ENCODE data around the gene ADAMTS16.

The ADAMTS16 gene

DNA sequence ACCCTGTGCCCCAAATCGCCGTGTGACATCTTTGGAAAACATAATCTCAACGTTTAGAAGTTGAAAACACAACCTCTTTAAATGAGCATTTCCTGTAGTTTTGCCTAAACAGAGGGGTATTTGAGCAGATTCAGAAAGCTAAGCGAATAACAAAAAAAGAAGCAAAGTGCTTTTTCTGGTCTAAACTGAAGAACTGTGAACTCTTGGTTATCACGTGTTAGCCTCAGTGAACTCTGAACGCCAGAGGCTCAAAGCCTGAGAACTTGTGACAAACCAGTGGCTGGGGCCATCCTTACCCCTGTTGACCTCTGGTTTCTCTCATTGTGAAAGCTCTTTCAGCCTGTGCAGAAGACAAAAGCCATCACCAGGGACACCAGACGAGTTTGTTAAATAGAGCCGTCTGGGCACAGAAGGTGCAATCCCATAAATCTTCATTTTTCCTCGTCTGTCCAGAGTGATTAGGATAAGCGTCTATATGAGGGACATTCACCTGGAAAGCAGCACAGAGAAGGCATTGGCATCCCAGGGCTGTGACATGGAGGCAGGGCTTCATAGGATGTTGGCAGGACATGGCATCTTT lies 220.9 kb downstream of the ADAMTS16 start:
- Mint-ChIP-seq H3K27me3 (no peaks in the 10 kb centered on the region), H3K36me3 (no peaks in the 10 kb centered on the region), H3K9me3 (no peaks in the 10 kb centered on the region), H3K27ac (no peak overlapping the region), H3K4me3 (no peak overlapping the region), H3K4me1 (no peaks in the 10 kb centered on the region)
- DNase-seq, result no peak
- no peak for ATAC-seq (replicated peaks)

DNA sequence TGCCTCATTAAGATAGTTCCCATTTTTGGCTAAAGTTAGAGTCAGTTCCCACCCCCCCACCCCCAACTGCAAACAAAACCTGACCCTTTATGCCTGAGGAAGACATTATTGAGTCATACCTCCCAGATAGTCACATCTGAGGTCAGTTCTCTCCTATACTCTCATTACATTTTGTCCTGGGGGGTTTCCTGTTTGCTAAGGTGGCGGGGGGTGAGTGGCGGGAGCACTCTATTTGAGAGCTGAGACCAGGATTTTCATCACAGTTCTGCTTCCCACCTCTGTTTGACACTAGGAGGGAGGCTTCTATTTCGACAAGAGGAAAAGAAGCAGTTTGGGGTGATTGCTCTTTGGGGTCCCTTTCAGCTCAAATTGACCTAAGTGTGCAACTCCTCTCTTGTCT lies 222.9 kb downstream of the ADAMTS16 start:
- Mint-ChIP-seq H3K4me1 (no peaks in the 10 kb centered on the region), H3K27me3 (no peaks in the 10 kb centered on the region), H3K9me3 (no peaks in the 10 kb centered on the region), H3K4me3 (no peak overlapping the region), H3K36me3 (no peaks in the 10 kb centered on the region), H3K27ac (no peak overlapping the region)
- ATAC-seq (replicated peaks) (no peak), DNase-seq (no peak)

DNA sequence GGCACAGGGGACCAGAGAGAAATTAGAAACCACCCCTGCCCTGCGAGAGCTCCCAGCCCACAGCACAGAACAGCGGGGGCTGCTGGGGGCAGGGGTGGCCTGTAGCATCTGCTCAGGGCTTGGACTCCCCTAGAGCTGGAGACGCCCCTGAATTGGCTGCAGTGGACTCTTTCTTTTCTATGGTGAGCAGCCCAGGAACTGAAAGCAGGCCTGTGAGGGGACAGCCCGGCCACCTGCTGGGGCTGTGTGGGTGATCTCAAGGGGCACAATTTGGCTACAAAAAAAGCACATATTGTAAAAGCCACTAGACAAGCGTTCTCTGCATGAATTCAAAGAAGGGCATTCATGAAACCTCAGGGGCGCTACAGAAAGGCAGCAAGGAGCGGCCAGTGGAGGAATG lies 224.8 kb downstream of the ADAMTS16 start:
- DNase-seq, result no peak
- H3K4me3 Mint-ChIP-seq, result no peak overlapping the region
- no peaks in the 10 kb centered on the region for H3K36me3 Mint-ChIP-seq
- H3K9me3 Mint-ChIP-seq, result no peaks in the 10 kb centered on the region
- ATAC-seq (replicated peaks), result peak in 1 of 2 donors; percentile 21
- H3K27me3 Mint-ChIP-seq, result no peaks in the 10 kb centered on the region
- no peaks in the 10 kb centered on the region for H3K4me1 Mint-ChIP-seq
- H3K27ac Mint-ChIP-seq, result no peak overlapping the region

DNA sequence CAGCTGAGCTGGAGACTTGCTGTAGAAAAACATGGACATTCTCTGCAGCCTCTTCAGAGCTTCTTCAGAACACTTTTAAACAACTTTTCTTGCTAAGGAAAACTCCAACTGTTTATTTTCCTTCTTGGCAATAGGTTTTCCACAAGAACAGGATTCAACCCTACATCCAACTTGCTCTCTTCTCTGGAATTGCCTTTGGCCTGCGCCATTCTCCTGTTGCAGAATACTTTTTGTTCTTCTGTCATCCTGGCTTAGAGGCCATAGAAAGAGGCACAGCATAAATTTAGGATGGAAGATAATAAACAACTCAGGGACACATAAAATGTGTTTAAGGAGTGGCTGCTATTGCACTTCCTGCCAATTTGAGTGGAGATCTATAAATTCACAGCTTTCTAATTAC lies 227.6 kb downstream of the ADAMTS16 start:
- DNase-seq (no peak), ATAC-seq (replicated peaks) (no peak)
- Mint-ChIP-seq H3K27me3 (no peaks in the 10 kb centered on the region), H3K4me1 (no peaks in the 10 kb centered on the region), H3K27ac (no peak overlapping the region), H3K36me3 (peaks cover 0 to 1% of the 10 kb centered on the region in 2 donors), H3K4me3 (no peak overlapping the region), H3K9me3 (no peaks in the 10 kb centered on the region)

GRCh38 chr5:5369051-5369605 lies 229.0 kb downstream of the ADAMTS16 start:
- no peak overlapping the region for H3K27ac Mint-ChIP-seq
- H3K4me3 Mint-ChIP-seq, result no peak overlapping the region
- peaks cover 0 to 2% of the 10 kb centered on the region in 2 donors for H3K36me3 Mint-ChIP-seq
- no peaks in the 10 kb centered on the region for H3K4me1 Mint-ChIP-seq
- H3K27me3 Mint-ChIP-seq, result no peaks in the 10 kb centered on the region
- no peaks in the 10 kb centered on the region for H3K9me3 Mint-ChIP-seq
- ATAC-seq (replicated peaks) (no peak), DNase-seq (no peak)

Data from stimulated activated naive B cell treated with anti-CD40 and anti-IgM and Interleukin-4, amounts not matched to agents 10 μg/mL and 1 μg/mL and 100 μg/mL, for 72 hours (primary cell).